Activated T-helper 1 cell treated with anti-CD3 and anti-CD28 coated beads, Interleukin-12 subunit alpha, Interleukin-12 subunit beta, Interleukin-2, Interleukin-4 antibody, amounts not matched to agents 30 ng/mL and 10 ng/mL and 1 ng/mL, durations not matched to agents 14 hours and 24 hours and 36 hours (primary cell): ENCODE results near the gene PHGDH. TPM values are rescaled to one million over a fixed set of nuclear protein-coding genes. Genes with fewer than 3 reads are reported as not detected.

Experiments
- DNase-seq: peaks from one replicate; pipeline ENCODE4 v3.0.0; 2021; ENCODE audit warnings: low spot score
- H3K27ac Mint-ChIP-seq: one replicate; pipeline ENCODE4 v1.8.0; 2021; ENCODE audit warnings: mild to moderate bottlenecking, mixed read lengths
- H3K27me3 Mint-ChIP-seq: one replicate; pipeline ENCODE4 v1.8.0; 2022; ENCODE audit warnings: mild to moderate bottlenecking, moderate library complexity, mixed read lengths; ENCODE audit not compliant: insufficient read depth
- H3K36me3 Mint-ChIP-seq: one replicate; pipeline ENCODE4 v1.8.0; 2021; ENCODE audit warnings: low read depth, mixed read lengths
- H3K4me1 Mint-ChIP-seq: one replicate; pipeline ENCODE4 v1.8.0; 2021; ENCODE audit warnings: low read depth, mixed read lengths
- H3K4me3 Mint-ChIP-seq: one replicate; pipeline ENCODE4 v1.8.0; 2021; ENCODE audit warnings: mild to moderate bottlenecking, moderate library complexity, mixed read lengths
- H3K9me3 Mint-ChIP-seq: one replicate; pipeline ENCODE4 v1.8.0; 2021; ENCODE audit warnings: mixed read lengths
- intact Hi-C: fragments of 100-400 bp; cut with micrococcal nuclease; formaldehyde crosslinking; loops from one replicate; pipeline ENCODE4 v1.15.1; 2024
- total RNA-seq: library from RNA; stranded (reverse); gene quantifications from 2 replicates; pipeline ENCODE4 v1.2.3, GENCODE V29; 2022

PHGDH gene
- total RNA-seq, 1 donor from 2014 or later: 49.3 TPM

GRCh38 chr1:119724611-119725218 is 13.0 kb downstream of the PHGDH start:
- Mint-ChIP-seq H3K4me3 (no peak overlapping the region), H3K36me3 (peaks cover 38% of the 10 kb centered on the region), H3K27me3 (no peaks in the 10 kb centered on the region), H3K4me1 (peaks cover 16% of the 10 kb centered on the region), H3K27ac (no peak overlapping the region), H3K9me3 (no peaks in the 10 kb centered on the region)
- no peak for DNase-seq
- intact Hi-C loops: no loop called here

DNA sequence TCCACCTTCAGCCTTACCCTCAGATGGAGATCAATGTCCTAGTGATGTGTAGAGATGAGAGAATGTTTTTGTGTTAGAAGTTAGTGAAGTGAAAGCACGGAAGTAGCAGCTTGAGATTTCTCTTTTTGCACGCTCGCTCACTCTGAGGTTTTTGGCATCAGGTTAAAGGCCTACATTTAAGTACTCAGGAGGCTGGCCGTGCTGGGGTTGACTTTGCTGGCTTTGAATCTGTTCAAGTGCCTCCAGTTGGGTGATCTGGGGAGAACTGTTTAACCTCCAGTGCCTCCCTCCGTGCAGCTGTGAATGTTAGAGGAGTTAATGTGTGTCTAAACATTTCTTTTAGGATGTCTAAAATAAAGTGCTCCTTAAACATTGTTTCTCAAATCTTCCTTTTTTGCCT is 13.9 kb downstream of the PHGDH start:
- Mint-ChIP-seq H3K4me1 (peaks cover 16% of the 10 kb centered on the region), H3K27ac (peak overlapping the region; percentile 56), H3K36me3 (peaks cover 42% of the 10 kb centered on the region), H3K27me3 (no peaks in the 10 kb centered on the region), H3K9me3 (no peaks in the 10 kb centered on the region), H3K4me3 (no peak overlapping the region)
- no peak for DNase-seq
- intact Hi-C loops: no loop called here

DNA sequence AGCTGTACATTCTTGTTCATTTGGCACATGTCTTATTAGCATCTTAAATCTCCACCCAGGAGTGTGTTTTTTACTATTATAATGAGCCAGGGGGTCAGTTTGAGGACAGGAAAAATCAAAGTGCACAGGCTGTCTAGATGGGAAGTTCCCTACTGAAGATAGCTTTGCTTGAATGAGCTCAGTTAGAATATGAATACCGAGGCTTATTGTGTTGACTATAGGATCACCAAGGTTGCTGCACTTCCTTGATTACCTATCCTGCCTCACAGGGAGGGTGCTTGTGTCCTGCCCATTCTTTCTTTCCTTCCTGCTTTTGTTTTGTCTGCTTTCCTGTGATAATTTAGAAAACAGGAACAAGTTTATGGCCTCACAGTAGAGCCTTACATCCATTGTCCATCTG is 16.3 kb downstream of the PHGDH start:
- Mint-ChIP-seq H3K4me1 (peaks cover 11% of the 10 kb centered on the region), H3K4me3 (no peak overlapping the region), H3K27me3 (no peaks in the 10 kb centered on the region), H3K27ac (no peak overlapping the region), H3K36me3 (peaks cover 35% of the 10 kb centered on the region), H3K9me3 (no peaks in the 10 kb centered on the region)
- intact Hi-C loops: no loop called here
- no peak for DNase-seq

DNA sequence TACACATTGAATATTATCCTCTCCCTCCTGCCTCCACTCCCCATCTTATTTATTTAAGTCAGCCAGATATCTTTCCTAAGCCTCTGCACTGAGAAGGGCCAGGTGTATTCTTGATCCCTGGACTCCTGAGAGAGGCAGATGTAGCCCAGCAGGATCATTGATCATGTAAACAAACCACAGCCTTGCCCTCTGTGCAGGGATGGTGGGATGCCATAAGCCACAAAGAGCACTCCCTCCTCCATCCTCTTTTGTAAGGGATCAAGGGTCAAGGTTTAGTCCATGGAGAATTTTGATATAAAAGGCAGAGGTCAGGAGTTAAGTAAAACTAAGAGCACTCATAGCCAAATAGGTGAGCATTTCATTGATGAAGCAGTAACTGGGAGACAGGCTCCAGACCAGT is 17.3 kb downstream of the PHGDH start:
- Mint-ChIP-seq H3K4me1 (peaks cover 11% of the 10 kb centered on the region), H3K9me3 (no peaks in the 10 kb centered on the region), H3K36me3 (peaks cover 35% of the 10 kb centered on the region), H3K27ac (no peak overlapping the region), H3K4me3 (no peak overlapping the region), H3K27me3 (no peaks in the 10 kb centered on the region)
- intact Hi-C loops: no loop called here
- no peak for DNase-seq

- Mint-ChIP-seq H3K27ac (no peak overlapping the region), H3K9me3 (no peaks in the 10 kb centered on the region), H3K4me1 (no peaks in the 10 kb centered on the region), H3K36me3 (peaks cover 25% of the 10 kb centered on the region), H3K27me3 (no peaks in the 10 kb centered on the region), H3K4me3 (no peak overlapping the region)
- intact Hi-C loops: no loop called here
- DNase-seq: no peak
These were observed 19.3 kb downstream of the PHGDH start for GRCh38 chr1:119731060-119731459.

DNA sequence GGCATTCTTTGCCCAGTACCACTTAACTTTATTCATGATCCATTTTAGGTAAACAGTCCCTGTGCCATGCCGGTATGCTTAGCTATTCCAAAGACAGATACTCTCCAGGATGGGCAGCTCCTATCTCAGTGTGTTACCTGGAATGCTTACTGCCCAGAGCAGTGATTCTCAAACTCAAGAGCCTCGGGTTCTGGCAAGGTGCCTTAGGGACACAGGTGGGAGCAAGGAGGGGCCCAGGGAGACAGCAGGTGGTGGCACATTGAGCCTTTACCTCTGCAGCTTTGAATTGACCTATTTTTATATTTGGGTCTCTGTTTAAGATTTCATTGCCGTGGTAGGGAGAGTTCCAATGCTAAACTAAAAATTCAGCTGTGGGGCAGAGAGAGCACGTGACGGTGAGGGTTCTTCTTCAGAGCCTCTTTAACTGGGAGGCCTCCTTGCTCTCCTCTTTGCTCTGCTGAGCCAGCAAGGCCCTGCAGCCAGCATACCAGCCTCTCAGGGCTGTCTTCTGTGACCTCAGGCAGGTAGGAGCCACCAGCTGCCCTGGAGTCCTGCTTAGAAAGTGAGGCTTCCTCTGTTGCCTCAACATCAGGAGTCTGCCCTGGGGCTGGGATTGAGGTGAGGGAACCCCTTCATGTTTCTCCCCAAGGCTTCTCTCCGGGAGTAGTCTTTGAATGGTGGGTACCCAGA is 20.2 kb downstream of the PHGDH start:
- H3K27me3 Mint-ChIP-seq: no peaks in the 10 kb centered on the region
- intact Hi-C loops: no loop called here
- no peaks in the 10 kb centered on the region for H3K4me1 Mint-ChIP-seq
- DNase-seq: no peak
- H3K9me3 Mint-ChIP-seq: no peaks in the 10 kb centered on the region
- no peak overlapping the region for H3K4me3 Mint-ChIP-seq
- H3K27ac Mint-ChIP-seq: no peak overlapping the region
- H3K36me3 Mint-ChIP-seq: peaks cover 23% of the 10 kb centered on the region

- H3K4me3 Mint-ChIP-seq: no peak overlapping the region
- H3K4me1 Mint-ChIP-seq: no peaks in the 10 kb centered on the region
- no peaks in the 10 kb centered on the region for H3K27me3 Mint-ChIP-seq
- H3K9me3 Mint-ChIP-seq: no peaks in the 10 kb centered on the region
- no peak overlapping the region for H3K27ac Mint-ChIP-seq
- intact Hi-C loops: no loop called here
- DNase-seq: no peak
- peaks cover 20% of the 10 kb centered on the region for H3K36me3 Mint-ChIP-seq
These were observed 20.9 kb downstream of the PHGDH start for GRCh38 chr1:119732465-119733168.

GRCh38 chr1:119733754-119734153 is 22.0 kb downstream of the PHGDH start:
- Mint-ChIP-seq H3K27ac (no peak overlapping the region), H3K4me3 (no peak overlapping the region), H3K4me1 (no peaks in the 10 kb centered on the region), H3K27me3 (no peaks in the 10 kb centered on the region), H3K9me3 (no peaks in the 10 kb centered on the region), H3K36me3 (peaks cover 25% of the 10 kb centered on the region)
- no peak for DNase-seq
- intact Hi-C loops: no loop called here

- Mint-ChIP-seq H3K4me3 (no peak overlapping the region), H3K36me3 (peaks cover 16% of the 10 kb centered on the region), H3K27ac (no peak overlapping the region)
These were observed 23.5 kb downstream of the PHGDH start for GRCh38 chr1:119735217-119735616.

GRCh38 chr1:119736649-119737039 is 24.9 kb downstream of the PHGDH start:
- Mint-ChIP-seq H3K27ac (no peak overlapping the region), H3K4me1 (no peaks in the 10 kb centered on the region), H3K36me3 (peaks cover 12% of the 10 kb centered on the region), H3K4me3 (no peak overlapping the region), H3K27me3 (no peaks in the 10 kb centered on the region), H3K9me3 (no peaks in the 10 kb centered on the region)
- DNase-seq: no peak
- intact Hi-C loops: no loop called here

More at GRCh38 chr1:119735217-119735616, 23.5 kb downstream of the PHGDH start:
- H3K9me3 Mint-ChIP-seq: no peaks in the 10 kb centered on the region
- H3K27me3 Mint-ChIP-seq: no peaks in the 10 kb centered on the region
- no peak for DNase-seq
- H3K4me1 Mint-ChIP-seq: no peaks in the 10 kb centered on the region
- intact Hi-C loops: no loop called here

- H3K27me3 Mint-ChIP-seq: no peaks in the 10 kb centered on the region
- H3K36me3 Mint-ChIP-seq: peaks cover 12% of the 10 kb centered on the region
- no peak for DNase-seq
- intact Hi-C loops: no loop called here
- no peaks in the 10 kb centered on the region for H3K9me3 Mint-ChIP-seq
- H3K4me1 Mint-ChIP-seq: no peaks in the 10 kb centered on the region
- no peak overlapping the region for H3K4me3 Mint-ChIP-seq
- no peak overlapping the region for H3K27ac Mint-ChIP-seq
These were observed 25.4 kb downstream of the PHGDH start for GRCh38 chr1:119737040-119737682.

GRCh38 chr1:119738100-119738720 is 26.5 kb downstream of the PHGDH start:
- Mint-ChIP-seq H3K27ac (no peak overlapping the region), H3K4me3 (no peak overlapping the region), H3K9me3 (no peaks in the 10 kb centered on the region), H3K36me3 (peaks cover 12% of the 10 kb centered on the region), H3K27me3 (no peaks in the 10 kb centered on the region), H3K4me1 (no peaks in the 10 kb centered on the region)
- DNase-seq: no peak
- intact Hi-C loops: no loop called here

- peaks cover 14% of the 10 kb centered on the region for H3K36me3 Mint-ChIP-seq
- intact Hi-C loops: no loop called here
- no peaks in the 10 kb centered on the region for H3K9me3 Mint-ChIP-seq
- no peak overlapping the region for H3K27ac Mint-ChIP-seq
- H3K27me3 Mint-ChIP-seq: no peaks in the 10 kb centered on the region
- no peak for DNase-seq
- no peak overlapping the region for H3K4me3 Mint-ChIP-seq
- H3K4me1 Mint-ChIP-seq: peaks cover 5% of the 10 kb centered on the region
These were observed 27.4 kb downstream of the PHGDH start for GRCh38 chr1:119739150-119739549.
